Measurements from ENCODE around the gene PANK4. TPM values are rescaled to one million over a fixed set of nuclear protein-coding genes. Genes with fewer than 3 reads are reported as not detected.

The PANK4 gene
- total RNA-seq, 1 donor from 2014 or later, result 42.5 TPM

DNA sequence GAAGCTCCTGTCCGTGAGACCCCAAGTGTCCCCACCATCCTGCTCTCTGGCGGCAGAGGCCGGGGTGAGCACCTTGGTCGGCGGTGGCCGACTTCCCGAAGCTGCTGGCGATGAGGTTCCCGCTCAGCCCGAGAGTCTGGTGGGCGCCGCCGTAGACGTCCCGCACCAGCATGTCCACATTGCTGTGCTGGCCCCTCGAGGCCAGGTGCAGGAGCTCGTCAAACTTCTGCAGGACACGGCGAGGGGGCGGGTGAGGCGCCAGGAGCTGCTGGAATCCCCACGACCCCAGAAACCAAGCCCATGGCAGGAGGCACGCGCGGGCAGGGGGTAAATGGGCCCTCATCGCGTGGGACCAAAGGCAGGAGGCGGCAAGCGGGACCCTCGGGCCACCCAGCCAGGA, 6.7 kb downstream of the PANK4 start:
- Mint-ChIP-seq H3K27me3 (no peaks in the 10 kb centered on the region), H3K36me3 (ENCODE audit: insufficient read depth) (peaks cover 3% of the 10 kb centered on the region), H3K9me3 (ENCODE audit: low read depth) (no peaks in the 10 kb centered on the region), H3K27ac (no peak overlapping the region), H3K4me1 (ENCODE audit: low read depth) (peaks cover 5% of the 10 kb centered on the region), H3K4me3 (ENCODE audit: low read depth) (no peak overlapping the region)
- no peak for DNase-seq (ENCODE audit: low spot score, unreplicated experiment)
- TF ChIP-seq, protein P1, sequence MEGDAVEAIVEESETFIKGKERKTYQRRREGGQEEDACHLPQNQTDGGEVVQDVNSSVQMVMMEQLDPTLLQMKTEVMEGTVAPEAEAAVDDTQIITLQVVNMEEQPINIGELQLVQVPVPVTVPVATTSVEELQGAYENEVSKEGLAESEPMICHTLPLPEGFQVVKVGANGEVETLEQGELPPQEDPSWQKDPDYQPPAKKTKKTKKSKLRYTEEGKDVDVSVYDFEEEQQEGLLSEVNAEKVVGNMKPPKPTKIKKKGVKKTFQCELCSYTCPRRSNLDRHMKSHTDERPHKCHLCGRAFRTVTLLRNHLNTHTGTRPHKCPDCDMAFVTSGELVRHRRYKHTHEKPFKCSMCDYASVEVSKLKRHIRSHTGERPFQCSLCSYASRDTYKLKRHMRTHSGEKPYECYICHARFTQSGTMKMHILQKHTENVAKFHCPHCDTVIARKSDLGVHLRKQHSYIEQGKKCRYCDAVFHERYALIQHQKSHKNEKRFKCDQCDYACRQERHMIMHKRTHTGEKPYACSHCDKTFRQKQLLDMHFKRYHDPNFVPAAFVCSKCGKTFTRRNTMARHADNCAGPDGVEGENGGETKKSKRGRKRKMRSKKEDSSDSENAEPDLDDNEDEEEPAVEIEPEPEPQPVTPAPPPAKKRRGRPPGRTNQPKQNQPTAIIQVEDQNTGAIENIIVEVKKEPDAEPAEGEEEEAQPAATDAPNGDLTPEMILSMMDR (IDR thresholded peaks at IDR 0.05; ENCODE audit: unreplicated experiment), result no peak

GRCh38 chr1:2519029-2519685, 7.2 kb downstream of the PANK4 start:
- no peaks in the 10 kb centered on the region for H3K9me3 Mint-ChIP-seq (ENCODE audit: low read depth)
- H3K27me3 Mint-ChIP-seq, result no peaks in the 10 kb centered on the region
- no peak overlapping the region for H3K4me3 Mint-ChIP-seq (ENCODE audit: low read depth)
- H3K27ac Mint-ChIP-seq, result no peak overlapping the region
- TF ChIP-seq, protein P1 (IDR thresholded peaks at IDR 0.05; ENCODE audit: unreplicated experiment), result no peak
- DNase-seq (ENCODE audit: low spot score, unreplicated experiment), result no peak
- H3K36me3 Mint-ChIP-seq (ENCODE audit: insufficient read depth), result peaks cover 3% of the 10 kb centered on the region
- H3K4me1 Mint-ChIP-seq (ENCODE audit: low read depth), result peaks cover 3% of the 10 kb centered on the region

DNA sequence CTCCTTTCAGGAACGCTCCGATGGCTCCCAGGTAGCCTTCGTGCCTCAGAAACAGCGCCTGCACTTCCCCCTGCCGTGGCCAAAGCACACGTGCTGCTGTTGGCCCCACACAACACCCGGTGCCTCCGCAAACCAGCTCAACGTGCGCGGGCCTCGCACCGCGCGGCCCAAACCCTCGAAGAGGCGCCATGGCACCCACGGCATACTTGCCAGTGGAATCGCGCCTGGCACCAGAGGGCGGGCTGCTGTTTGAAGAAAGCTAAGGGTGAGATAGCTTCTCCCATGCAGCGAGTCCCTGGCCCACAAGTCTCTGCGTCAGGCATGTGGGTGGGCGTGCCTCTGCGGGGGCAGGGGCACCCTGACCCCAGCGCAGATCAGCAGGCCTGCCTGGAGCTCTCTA, 7.9 kb downstream of the PANK4 start:
- no peak for DNase-seq (ENCODE audit: low spot score, unreplicated experiment)
- TF ChIP-seq, protein P1 (IDR thresholded peaks at IDR 0.05; ENCODE audit: unreplicated experiment), result no peak
- H3K4me1 Mint-ChIP-seq (ENCODE audit: low read depth), result no peaks in the 10 kb centered on the region
- no peak overlapping the region for H3K27ac Mint-ChIP-seq
- H3K4me3 Mint-ChIP-seq (ENCODE audit: low read depth), result no peak overlapping the region
- H3K36me3 Mint-ChIP-seq (ENCODE audit: insufficient read depth), result peaks cover 3% of the 10 kb centered on the region
- H3K27me3 Mint-ChIP-seq, result no peaks in the 10 kb centered on the region
- H3K9me3 Mint-ChIP-seq (ENCODE audit: low read depth), result no peaks in the 10 kb centered on the region

- TF ChIP-seq, protein P1 (IDR thresholded peaks at IDR 0.05; ENCODE audit: unreplicated experiment), result no peak
Observed at GRCh38 chr1:2517966-2518365, 8.4 kb downstream of the PANK4 start.

DNA sequence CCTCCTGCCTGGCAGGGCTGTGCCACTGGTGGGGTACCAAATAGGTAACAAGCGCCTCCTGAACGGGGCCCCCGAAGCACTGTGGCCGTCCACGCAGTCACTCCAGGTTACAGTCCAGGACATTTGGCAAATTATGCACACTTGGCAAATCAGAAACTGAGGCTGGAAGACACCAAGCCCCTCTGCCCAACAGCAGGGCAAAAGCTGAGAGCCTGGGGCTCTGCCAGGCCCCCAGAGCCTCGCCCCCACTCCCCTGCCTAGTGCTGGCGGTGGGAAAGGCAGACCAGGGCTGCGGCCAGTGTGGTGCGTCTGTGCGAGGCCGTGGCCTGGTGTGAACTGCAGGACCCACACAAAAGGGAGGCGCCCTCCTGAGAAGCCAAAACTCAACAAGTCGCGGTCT, 9.4 kb downstream of the PANK4 start:
- Mint-ChIP-seq H3K4me1 (ENCODE audit: low read depth) (no peaks in the 10 kb centered on the region), H3K4me3 (ENCODE audit: low read depth) (no peak overlapping the region), H3K27ac (no peak overlapping the region), H3K36me3 (ENCODE audit: insufficient read depth) (peaks cover 3% of the 10 kb centered on the region), H3K9me3 (ENCODE audit: low read depth) (no peaks in the 10 kb centered on the region), H3K27me3 (no peaks in the 10 kb centered on the region)
- TF ChIP-seq, protein P1 (IDR thresholded peaks at IDR 0.05; ENCODE audit: unreplicated experiment), result no peak
- DNase-seq (ENCODE audit: low spot score, unreplicated experiment), result no peak

More at GRCh38 chr1:2517966-2518365, 8.4 kb downstream of the PANK4 start:
- no peaks in the 10 kb centered on the region for H3K9me3 Mint-ChIP-seq (ENCODE audit: low read depth)
- no peak for DNase-seq (ENCODE audit: low spot score, unreplicated experiment)
- H3K27me3 Mint-ChIP-seq, result no peaks in the 10 kb centered on the region
- no peak overlapping the region for H3K4me3 Mint-ChIP-seq (ENCODE audit: low read depth)
- H3K27ac Mint-ChIP-seq, result no peak overlapping the region
- no peaks in the 10 kb centered on the region for H3K4me1 Mint-ChIP-seq (ENCODE audit: low read depth)
- peaks cover 3% of the 10 kb centered on the region for H3K36me3 Mint-ChIP-seq (ENCODE audit: insufficient read depth)

Data from progenitor cell of endocrine pancreas (in vitro differentiated cells).